ENCODE measurements around the gene PMP22. TPM values are rescaled to one million over a fixed set of nuclear protein-coding genes. Genes with fewer than 3 reads are reported as not detected.
"Not testable (repeated sequence)": the region's sequence is repeated elsewhere in the genome, so short reads cannot be mapped to it uniquely, and the experiment has no call there.

PMP22 gene
- polyA plus RNA-seq, 1 donor (not counting 4 experiments of a cell fraction or from before 2014, with no cell fraction given): 7.9 TPM

DNA sequence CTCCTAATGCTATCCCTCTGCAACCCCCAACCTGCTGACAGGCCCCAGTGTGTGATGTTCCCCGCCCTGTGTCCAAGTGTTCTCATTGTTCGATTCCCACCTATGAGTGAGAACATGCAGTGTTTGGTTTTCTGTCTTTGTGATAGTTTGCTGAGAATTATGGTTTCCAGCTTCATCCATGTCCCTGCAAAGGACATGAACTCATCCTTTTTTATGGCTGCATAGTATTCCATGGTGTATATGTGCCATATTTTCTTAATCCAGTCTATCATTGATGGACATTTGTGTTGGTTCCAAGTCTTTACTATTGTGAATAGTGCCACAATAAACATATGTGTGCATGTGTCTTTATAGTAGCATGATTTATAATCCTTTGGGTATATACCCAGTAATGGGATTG is 62.1 kb downstream of the PMP22 start:
- H3K9ac ChIP-seq (ENCODE audit: control insufficient read depth, extremely low read depth, insufficient read depth, low read length); dilution Hi-C loops (cut with MboI; ENCODE audit: extremely low pct_ligation_motif_present, low sequenced_read_pairs); H3K9me1 ChIP-seq (ENCODE audit: control insufficient read depth, extremely low read depth, insufficient read depth, low read length); H3K79me2 ChIP-seq (ENCODE audit: control insufficient read depth, insufficient read depth, low read length); H3K4me3 ChIP-seq (ENCODE audit: control insufficient read depth in 2 of 3, extremely low read depth in 1 of 3, insufficient read depth in 2 of 3, low read depth in 1 of 3, low read length in 3 of 3); H3K4me1 ChIP-seq (ENCODE audit: control insufficient read depth, extremely low read depth, insufficient read depth, low read length); H3K27me3 ChIP-seq (ENCODE audit: control insufficient read depth, extremely low read depth, insufficient read depth, low read length); H2AFZ ChIP-seq (ENCODE audit: control insufficient read depth, low read length); H3K9me3 ChIP-seq (ENCODE audit: control insufficient read depth, low read depth, low read length); H3K27ac ChIP-seq (ENCODE audit: control insufficient read depth, insufficient read depth, low read length); H3K4me2 ChIP-seq (ENCODE audit: control insufficient read depth, extremely low read depth, insufficient read depth, low read depth, low read length); FAIRE-seq; H4K20me1 ChIP-seq (ENCODE audit: control insufficient read depth, extremely low read depth, insufficient read depth, low read length); DNase-seq (ENCODE audit: low read depth, low spot score); H3K36me3 ChIP-seq (ENCODE audit: control insufficient read depth in 2 of 2, extremely low read depth in 1 of 2, insufficient read depth in 2 of 2, low read length in 2 of 2): not testable (repeated sequence)

DNA sequence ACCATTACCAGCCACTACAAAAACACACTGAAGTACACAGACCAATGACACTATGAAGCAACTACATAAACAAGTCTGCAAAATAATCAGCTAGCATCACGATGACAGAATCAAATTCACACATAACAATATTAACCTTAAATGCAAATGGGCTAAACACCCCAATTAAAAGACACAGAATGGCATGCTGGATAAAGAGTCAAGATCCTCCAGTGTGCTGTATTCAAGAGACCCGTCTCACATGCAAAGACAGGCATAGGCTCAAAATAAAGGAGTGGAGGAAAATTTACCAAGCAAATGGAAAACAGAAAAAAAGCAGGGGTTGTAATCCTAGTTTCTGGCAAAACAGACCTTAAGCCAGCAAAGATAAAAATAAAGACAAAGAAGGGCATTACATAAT is 64.6 kb downstream of the PMP22 start:
- H3K4me2 ChIP-seq (ENCODE audit: control insufficient read depth, extremely low read depth, insufficient read depth, low read depth, low read length); DNase-seq (ENCODE audit: low read depth, low spot score); H3K9ac ChIP-seq (ENCODE audit: control insufficient read depth, extremely low read depth, insufficient read depth, low read length); H3K4me3 ChIP-seq (ENCODE audit: control insufficient read depth in 2 of 3, extremely low read depth in 1 of 3, insufficient read depth in 2 of 3, low read depth in 1 of 3, low read length in 3 of 3); H3K9me3 ChIP-seq (ENCODE audit: control insufficient read depth, low read depth, low read length); H4K20me1 ChIP-seq (ENCODE audit: control insufficient read depth, extremely low read depth, insufficient read depth, low read length); H3K79me2 ChIP-seq (ENCODE audit: control insufficient read depth, insufficient read depth, low read length); H3K36me3 ChIP-seq (ENCODE audit: control insufficient read depth in 2 of 2, extremely low read depth in 1 of 2, insufficient read depth in 2 of 2, low read length in 2 of 2); H3K9me1 ChIP-seq (ENCODE audit: control insufficient read depth, extremely low read depth, insufficient read depth, low read length); H3K4me1 ChIP-seq (ENCODE audit: control insufficient read depth, extremely low read depth, insufficient read depth, low read length); H2AFZ ChIP-seq (ENCODE audit: control insufficient read depth, low read length); H3K27ac ChIP-seq (ENCODE audit: control insufficient read depth, insufficient read depth, low read length); dilution Hi-C loops (cut with MboI; ENCODE audit: extremely low pct_ligation_motif_present, low sequenced_read_pairs); H3K27me3 ChIP-seq (ENCODE audit: control insufficient read depth, extremely low read depth, insufficient read depth, low read length); FAIRE-seq: not testable (repeated sequence)

DNA sequence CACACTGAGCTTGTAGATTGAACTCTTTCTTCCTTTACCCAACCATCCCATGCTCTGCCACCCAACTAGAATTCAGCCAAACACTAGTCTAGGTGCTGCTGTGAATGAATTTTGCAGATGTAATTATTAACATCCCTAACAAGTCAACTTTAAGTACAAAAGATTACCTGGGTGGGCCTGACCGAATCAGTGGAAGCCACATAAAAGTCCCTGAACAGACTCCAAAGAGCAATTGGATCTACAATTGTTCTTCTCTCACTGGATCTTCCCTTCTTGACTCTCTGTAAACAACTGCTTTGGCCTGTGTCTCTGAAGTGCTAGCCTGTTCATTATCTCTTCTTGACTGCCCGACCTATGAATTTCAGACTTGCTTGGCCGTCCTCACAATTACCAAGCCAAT is 67.9 kb downstream of the PMP22 start:
- H3K4me3 ChIP-seq (ENCODE audit: control insufficient read depth in 2 of 3, extremely low read depth in 1 of 3, insufficient read depth in 2 of 3, low read depth in 1 of 3, low read length in 3 of 3): no peak overlapping the region
- TF ChIP-seq, protein P1, sequence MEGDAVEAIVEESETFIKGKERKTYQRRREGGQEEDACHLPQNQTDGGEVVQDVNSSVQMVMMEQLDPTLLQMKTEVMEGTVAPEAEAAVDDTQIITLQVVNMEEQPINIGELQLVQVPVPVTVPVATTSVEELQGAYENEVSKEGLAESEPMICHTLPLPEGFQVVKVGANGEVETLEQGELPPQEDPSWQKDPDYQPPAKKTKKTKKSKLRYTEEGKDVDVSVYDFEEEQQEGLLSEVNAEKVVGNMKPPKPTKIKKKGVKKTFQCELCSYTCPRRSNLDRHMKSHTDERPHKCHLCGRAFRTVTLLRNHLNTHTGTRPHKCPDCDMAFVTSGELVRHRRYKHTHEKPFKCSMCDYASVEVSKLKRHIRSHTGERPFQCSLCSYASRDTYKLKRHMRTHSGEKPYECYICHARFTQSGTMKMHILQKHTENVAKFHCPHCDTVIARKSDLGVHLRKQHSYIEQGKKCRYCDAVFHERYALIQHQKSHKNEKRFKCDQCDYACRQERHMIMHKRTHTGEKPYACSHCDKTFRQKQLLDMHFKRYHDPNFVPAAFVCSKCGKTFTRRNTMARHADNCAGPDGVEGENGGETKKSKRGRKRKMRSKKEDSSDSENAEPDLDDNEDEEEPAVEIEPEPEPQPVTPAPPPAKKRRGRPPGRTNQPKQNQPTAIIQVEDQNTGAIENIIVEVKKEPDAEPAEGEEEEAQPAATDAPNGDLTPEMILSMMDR (optimal IDR thresholded peaks at IDR 0.05 in 1 of 3, IDR thresholded peaks at IDR 0.05 in 1 of 3, conservative IDR thresholded peaks at IDR 0.05 in 1 of 3; ENCODE audit: extremely low read depth in 1 of 3, insufficient read depth in 2 of 3, low read length in 3 of 3): no peak
- H3K9me3 ChIP-seq (ENCODE audit: control insufficient read depth, low read depth, low read length): no peaks in the 10 kb centered on the region
- no peak overlapping the region for H2AFZ ChIP-seq (ENCODE audit: control insufficient read depth, low read length)
- H3K4me1 ChIP-seq (ENCODE audit: control insufficient read depth, extremely low read depth, insufficient read depth, low read length): no peaks in the 10 kb centered on the region
- H3K27me3 ChIP-seq (ENCODE audit: control insufficient read depth, extremely low read depth, insufficient read depth, low read length): no peaks in the 10 kb centered on the region
- H3K9ac ChIP-seq (ENCODE audit: control insufficient read depth, extremely low read depth, insufficient read depth, low read length): no peak overlapping the region
- no peaks in the 10 kb centered on the region for H4K20me1 ChIP-seq (ENCODE audit: control insufficient read depth, extremely low read depth, insufficient read depth, low read length)
- H3K9me1 ChIP-seq (ENCODE audit: control insufficient read depth, extremely low read depth, insufficient read depth, low read length): no peaks in the 10 kb centered on the region
- no peaks in the 10 kb centered on the region for H3K36me3 ChIP-seq (ENCODE audit: control insufficient read depth in 2 of 2, extremely low read depth in 1 of 2, insufficient read depth in 2 of 2, low read length in 2 of 2)
- no peak for FAIRE-seq
- H3K27ac ChIP-seq (ENCODE audit: control insufficient read depth, insufficient read depth, low read length): no peak overlapping the region
- no peak overlapping the region for H3K4me2 ChIP-seq (ENCODE audit: control insufficient read depth, extremely low read depth, insufficient read depth, low read depth, low read length)
- no peak for DNase-seq (ENCODE audit: low read depth, low spot score)
- H3K79me2 ChIP-seq (ENCODE audit: control insufficient read depth, insufficient read depth, low read length): no peaks in the 10 kb centered on the region
- dilution Hi-C loops (cut with MboI; ENCODE audit: extremely low pct_ligation_motif_present, low sequenced_read_pairs): no loop called here
